Measurements from ENCODE around the gene CXXC5. TPM values are rescaled to one million over a fixed set of nuclear protein-coding genes. Genes with fewer than 3 reads are reported as not detected.
A peak's percentile ranks its signal among the peaks of the same experiment; 100 is the strongest.

The CXXC5 gene
- total RNA-seq, 1 experiment from 2014 or later, result 101 TPM

DNA sequence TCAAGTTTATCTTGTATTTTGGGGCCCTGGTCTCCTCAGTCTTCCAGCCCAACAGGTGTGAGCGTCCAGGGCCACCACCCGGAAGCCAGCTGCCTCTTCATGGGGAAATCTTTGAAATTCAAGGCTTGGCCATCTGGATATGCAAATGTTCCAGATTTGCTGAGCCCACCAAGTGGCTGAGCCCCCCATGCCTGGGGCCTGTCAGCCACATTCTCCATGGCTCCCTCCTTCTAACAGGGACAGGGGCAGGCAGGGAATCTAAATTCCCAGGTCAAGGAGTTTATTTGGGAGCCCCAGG is 14.2 kb upstream of the CXXC5 start:
- Histone ChIP-seq H3K27ac (no peak overlapping the region), H3K36me3 (peaks cover 14% of the 10 kb centered on the region), H3K4me1 (replicated peaks) (peaks cover 41% of the 10 kb centered on the region)

DNA sequence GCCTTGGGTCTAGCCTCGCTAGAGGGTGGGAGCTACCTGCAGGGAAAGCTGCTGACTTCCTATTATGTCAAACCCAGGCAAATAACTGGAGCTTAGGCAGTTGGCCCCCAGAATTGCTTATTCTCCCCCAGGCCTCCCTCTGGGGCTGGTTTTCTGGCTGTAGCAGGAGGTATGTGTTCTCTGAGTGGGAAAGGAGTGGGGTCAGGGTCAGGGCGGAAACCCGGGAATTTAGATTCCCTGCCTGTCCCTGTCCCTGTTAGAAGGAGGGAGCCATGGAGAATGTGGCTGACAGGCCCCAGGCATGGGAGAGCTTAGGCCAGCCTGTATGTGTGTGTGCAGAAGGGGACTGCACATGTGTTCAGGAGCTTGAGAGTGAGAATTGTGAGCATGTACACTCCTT is 13.6 kb upstream of the CXXC5 start:
- Histone ChIP-seq H3K9me3 (replicated peaks) (no peaks in the 10 kb centered on the region), H3K27ac (no peak overlapping the region), H3K36me3 (peaks cover 9% of the 10 kb centered on the region), H3K27me3 (replicated peaks) (no peaks in the 10 kb centered on the region), H3K4me1 (replicated peaks) (peaks cover 41% of the 10 kb centered on the region), H3K4me3 (no peak overlapping the region)
- peak in 1 of 2 experiments; percentile 36 for DNase-seq (ENCODE audit: low read depth in 1 of 2, low spot score in 2 of 2)

More for the DNA sequence above, 14.2 kb upstream of the CXXC5 start:
- peak in 1 of 2 experiments; percentile 31 for DNase-seq (ENCODE audit: low read depth in 1 of 2, low spot score in 2 of 2)
- Histone ChIP-seq H3K9me3 (replicated peaks) (no peaks in the 10 kb centered on the region), H3K27me3 (replicated peaks) (no peaks in the 10 kb centered on the region), H3K4me3 (no peak overlapping the region)

GRCh38 chr5:139635191-139635590 is 13.0 kb upstream of the CXXC5 start:
- H3K27me3 ChIP-seq (replicated peaks), result no peaks in the 10 kb centered on the region
- H3K27ac ChIP-seq, result no peak overlapping the region
- peaks cover 45% of the 10 kb centered on the region for H3K4me1 ChIP-seq (replicated peaks)
- peaks cover 4% of the 10 kb centered on the region; the same call in 1 of the 2 replicates for H3K36me3 ChIP-seq
- DNase-seq (ENCODE audit: low read depth in 1 of 2, low spot score in 2 of 2), result peak in 1 of 2 experiments; percentile 30
- no peak overlapping the region for H3K4me3 ChIP-seq
- H3K9me3 ChIP-seq (replicated peaks), result no peaks in the 10 kb centered on the region

DNA sequence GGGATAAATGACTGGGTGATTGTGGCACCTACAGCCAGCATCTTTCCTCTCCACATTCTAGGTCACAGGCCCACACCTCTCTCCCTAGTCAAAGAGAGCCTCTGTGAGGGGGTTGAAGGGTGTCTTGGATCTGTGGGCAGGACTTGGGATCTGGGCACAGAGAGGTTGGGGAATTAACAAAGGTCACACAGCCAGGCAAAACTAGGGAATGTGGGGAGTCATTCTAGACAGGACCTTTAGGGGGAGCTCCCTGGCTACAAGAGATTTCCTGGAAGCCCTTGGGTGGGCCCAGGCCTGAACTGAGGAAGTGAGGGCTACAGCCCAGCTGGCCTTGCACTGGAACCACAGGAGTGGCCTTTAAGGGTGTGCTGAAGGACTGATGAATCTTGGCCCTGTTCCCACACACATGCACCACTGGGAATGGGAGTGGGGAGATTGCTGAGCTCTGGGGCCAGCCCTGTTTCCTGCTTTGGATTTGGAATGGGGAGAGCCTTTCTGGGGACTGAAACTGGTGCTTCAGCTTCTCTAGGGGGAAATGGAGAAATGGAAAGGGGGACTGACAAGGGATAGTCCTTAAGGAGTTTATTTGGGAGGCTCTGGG is 12.4 kb upstream of the CXXC5 start:
- H3K36me3 ChIP-seq, result no peaks in the 10 kb centered on the region
- H3K27ac ChIP-seq, result no peak overlapping the region
- H3K4me1 ChIP-seq (replicated peaks), result peaks cover 45% of the 10 kb centered on the region
- no peaks in the 10 kb centered on the region for H3K9me3 ChIP-seq (replicated peaks)
- H3K27me3 ChIP-seq (replicated peaks), result no peaks in the 10 kb centered on the region
- no peak overlapping the region for H3K4me3 ChIP-seq
- DNase-seq (ENCODE audit: low read depth in 1 of 2, low spot score in 2 of 2), result peak; percentile 88 to 98

GRCh38 chr5:139636207-139636792 is 11.8 kb upstream of the CXXC5 start:
- peak; percentile 38 to 48 for DNase-seq (ENCODE audit: low read depth in 1 of 2, low spot score in 2 of 2)

GRCh38 chr5:139636975-139637408 is 11.2 kb upstream of the CXXC5 start:
- Histone ChIP-seq H3K27ac (no peak overlapping the region), H3K9me3 (replicated peaks) (no peaks in the 10 kb centered on the region), H3K4me1 (replicated peaks) (peaks cover 45% of the 10 kb centered on the region), H3K27me3 (replicated peaks) (no peaks in the 10 kb centered on the region), H3K4me3 (peak overlapping the region; percentile 44), H3K36me3 (no peaks in the 10 kb centered on the region)
- peak in 1 of 2 experiments; percentile 62 for DNase-seq (ENCODE audit: low read depth in 1 of 2, low spot score in 2 of 2)

More at GRCh38 chr5:139636207-139636792, 11.8 kb upstream of the CXXC5 start:
- Histone ChIP-seq H3K27ac (no peak overlapping the region), H3K27me3 (replicated peaks) (no peaks in the 10 kb centered on the region), H3K9me3 (replicated peaks) (no peaks in the 10 kb centered on the region), H3K4me1 (replicated peaks) (peaks cover 45% of the 10 kb centered on the region), H3K4me3 (no peak overlapping the region), H3K36me3 (no peaks in the 10 kb centered on the region)

DNA sequence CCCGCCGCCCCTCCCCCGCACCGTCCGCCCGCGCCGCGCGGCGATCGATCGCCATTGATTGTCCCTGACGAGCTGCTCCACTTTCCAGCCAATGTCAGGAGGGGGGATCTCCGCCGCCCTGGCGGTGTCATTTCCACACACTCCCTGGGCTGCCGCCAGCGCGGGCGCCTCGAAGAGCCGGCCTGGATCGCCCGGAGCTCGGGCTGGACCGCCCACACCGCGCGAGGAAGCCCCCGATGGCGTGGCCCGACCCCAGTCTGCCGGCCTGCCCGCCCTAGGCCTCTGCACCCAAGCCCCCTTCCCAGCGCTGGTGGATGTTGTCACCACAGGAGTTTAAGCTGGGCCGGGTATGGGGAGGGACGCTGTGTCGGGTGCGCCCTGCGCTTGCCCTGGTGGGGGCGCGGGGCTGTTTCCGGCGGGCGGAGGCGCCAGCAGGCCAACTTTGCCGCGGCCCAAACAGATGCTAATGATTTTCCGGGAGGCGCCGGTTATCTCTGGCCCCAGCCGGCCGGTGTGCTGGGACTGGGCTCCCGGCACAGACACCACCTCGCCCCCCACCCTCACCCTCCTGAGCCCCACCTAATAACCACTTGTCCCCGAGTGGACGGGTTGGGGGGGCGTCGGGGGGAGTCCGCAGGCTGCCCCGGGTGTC is 10.6 kb upstream of the CXXC5 start:
- Histone ChIP-seq H3K27ac (peak overlapping the region; percentile 72), H3K4me1 (replicated peaks) (peaks cover 45% of the 10 kb centered on the region)
- peak; percentile 84 to 92 for DNase-seq (ENCODE audit: low read depth in 1 of 2, low spot score in 2 of 2)

DNA sequence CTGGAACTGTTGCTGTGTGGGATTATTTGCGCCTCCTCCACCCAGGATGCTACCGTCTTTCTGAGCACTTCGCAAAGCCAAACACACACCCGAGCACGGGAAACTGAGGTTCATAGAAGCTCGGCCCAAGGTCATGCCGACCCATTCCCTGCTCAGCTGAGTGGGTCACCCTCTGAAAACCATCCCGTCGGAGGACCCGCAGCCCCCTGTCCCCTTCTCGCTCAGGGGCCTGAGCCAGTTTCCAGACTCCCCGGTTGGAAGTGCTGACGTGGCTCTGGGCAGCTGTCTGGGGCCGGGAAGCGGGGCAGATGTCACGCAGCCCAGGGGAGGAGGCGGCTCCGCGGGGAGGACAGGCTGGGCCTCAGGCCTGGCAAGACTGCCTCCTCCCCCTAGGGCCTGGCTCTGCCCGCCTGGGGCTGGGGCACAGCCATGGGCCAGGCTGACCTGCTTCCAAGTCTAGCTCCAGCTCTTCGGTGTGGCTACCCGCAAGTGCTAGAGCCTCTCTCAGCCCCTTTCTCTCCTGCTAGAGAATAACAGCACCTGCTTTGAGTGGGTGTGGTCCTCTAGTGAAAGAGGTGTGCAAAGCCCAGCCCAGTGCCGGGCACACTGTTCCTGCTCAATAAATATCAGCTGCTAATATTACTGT is 9.9 kb upstream of the CXXC5 start:
- Histone ChIP-seq H3K4me3 (peak overlapping the region; percentile 44), H3K9me3 (replicated peaks) (no peaks in the 10 kb centered on the region), H3K4me1 (replicated peaks) (peaks cover 44% of the 10 kb centered on the region), H3K27me3 (replicated peaks) (no peaks in the 10 kb centered on the region), H3K27ac (peak overlapping the region; percentile 72), H3K36me3 (no peaks in the 10 kb centered on the region)
- peak; percentile 66 to 75 for DNase-seq (ENCODE audit: low read depth in 1 of 2, low spot score in 2 of 2)

More for the DNA sequence above, 10.6 kb upstream of the CXXC5 start:
- H3K27me3 ChIP-seq (replicated peaks), result no peaks in the 10 kb centered on the region
- no peaks in the 10 kb centered on the region for H3K9me3 ChIP-seq (replicated peaks)
- no peaks in the 10 kb centered on the region for H3K36me3 ChIP-seq
- peak overlapping the region; percentile 44 for H3K4me3 ChIP-seq

DNA sequence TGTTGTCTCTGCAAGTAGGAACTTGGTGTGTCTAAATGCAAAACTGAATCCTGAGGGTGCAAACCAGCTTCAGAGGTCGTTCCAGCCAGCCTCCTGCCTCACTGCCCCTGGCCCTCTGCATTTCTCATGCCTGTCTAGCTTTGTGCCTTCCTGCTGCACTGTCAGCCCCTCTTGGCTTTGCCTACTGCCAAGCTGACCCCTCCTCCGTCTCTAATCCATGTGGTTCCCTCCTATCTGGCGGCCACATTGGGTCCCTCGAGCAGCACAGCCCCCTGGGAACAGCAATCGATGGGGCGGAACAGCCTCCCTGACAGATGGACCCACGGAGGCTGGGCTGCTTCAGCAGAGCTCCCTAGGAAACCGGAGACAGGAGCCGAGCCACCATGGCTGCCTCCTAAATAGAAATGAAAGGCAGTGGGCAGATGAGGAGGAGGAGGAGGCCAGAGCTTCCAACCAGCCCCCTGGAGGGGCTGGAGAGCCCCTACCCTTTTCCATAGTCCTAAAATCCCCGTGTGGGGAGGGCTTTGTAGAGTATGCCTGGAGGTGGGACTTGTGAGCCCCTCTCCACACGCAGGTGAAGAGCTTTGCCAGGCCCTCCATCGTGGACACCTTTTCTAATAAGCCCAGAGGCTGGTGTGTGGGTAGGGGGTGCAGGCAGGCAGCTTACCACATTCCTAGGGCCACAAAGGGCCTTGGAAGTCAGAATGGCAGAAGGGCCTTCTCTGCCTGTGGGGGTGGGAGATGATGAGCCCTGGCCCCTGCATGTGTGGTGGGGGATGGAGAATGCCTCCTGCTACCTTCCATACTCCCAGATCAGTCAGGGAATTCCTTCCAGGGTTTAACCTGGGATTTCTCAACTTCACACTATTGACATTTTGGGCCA is 9.2 kb upstream of the CXXC5 start:
- Histone ChIP-seq H3K27me3 (replicated peaks) (no peaks in the 10 kb centered on the region), H3K4me3 (no peak overlapping the region), H3K36me3 (no peaks in the 10 kb centered on the region), H3K4me1 (replicated peaks) (peaks cover 40% of the 10 kb centered on the region), H3K27ac (no peak overlapping the region), H3K9me3 (replicated peaks) (no peaks in the 10 kb centered on the region)
- DNase-seq (ENCODE audit: low read depth in 1 of 2, low spot score in 2 of 2), result peak in 1 of 2 experiments; percentile 41

DNA sequence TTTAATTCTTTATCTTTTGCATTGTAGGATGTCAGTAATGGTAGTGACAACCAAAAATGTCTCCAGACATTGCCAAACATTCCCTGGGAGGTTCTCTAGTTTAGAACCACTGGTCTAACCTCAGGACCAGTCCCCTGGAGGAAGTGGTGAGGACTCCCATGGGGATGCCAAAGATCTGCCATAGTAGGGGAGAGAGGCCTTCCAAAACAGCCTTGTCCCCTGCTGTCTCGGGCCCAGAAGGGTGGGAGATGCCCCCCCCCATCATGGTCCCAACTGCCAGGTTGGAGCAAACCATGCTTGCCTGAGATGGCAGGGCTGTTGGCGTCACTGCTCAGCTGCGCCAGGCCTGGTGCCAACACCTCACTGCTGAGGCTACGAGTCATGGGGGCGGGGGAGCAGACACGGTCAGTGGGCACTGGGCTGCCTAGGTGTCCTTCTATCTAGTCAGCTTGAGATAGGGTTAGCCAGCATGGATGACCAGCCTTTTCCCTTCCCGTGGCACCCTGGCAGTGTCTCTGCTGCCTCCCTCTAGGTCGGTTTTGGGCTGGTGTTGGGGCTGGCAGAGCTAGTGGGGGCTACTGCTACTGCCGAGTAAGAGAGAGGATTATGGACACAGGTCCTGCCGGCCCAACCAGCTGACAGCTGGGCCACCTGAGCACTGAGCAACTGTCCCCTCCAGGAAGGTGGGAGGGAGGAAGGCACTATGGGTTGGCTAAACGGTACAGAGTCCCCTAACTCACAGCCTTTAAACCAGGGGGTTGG is 8.3 kb upstream of the CXXC5 start:
- H3K4me3 ChIP-seq, result no peak overlapping the region
- H3K4me1 ChIP-seq (replicated peaks), result peaks cover 40% of the 10 kb centered on the region
- no peaks in the 10 kb centered on the region for H3K9me3 ChIP-seq (replicated peaks)
- H3K36me3 ChIP-seq, result no peaks in the 10 kb centered on the region
- H3K27me3 ChIP-seq (replicated peaks), result no peaks in the 10 kb centered on the region
- peak in 1 of 2 experiments; percentile 60 for DNase-seq (ENCODE audit: low read depth in 1 of 2, low spot score in 2 of 2)
- H3K27ac ChIP-seq, result no peak overlapping the region

- Histone ChIP-seq H3K36me3 (no peaks in the 10 kb centered on the region), H3K4me1 (replicated peaks) (peaks cover 35% of the 10 kb centered on the region), H3K27me3 (replicated peaks) (no peaks in the 10 kb centered on the region), H3K4me3 (no peak overlapping the region), H3K9me3 (replicated peaks) (no peaks in the 10 kb centered on the region), H3K27ac (no peak overlapping the region)
- peak in 1 of 2 experiments; percentile 49 for DNase-seq (ENCODE audit: low read depth in 1 of 2, low spot score in 2 of 2)
Observed at GRCh38 chr5:139640421-139641115, 7.6 kb upstream of the CXXC5 start.
